ENCODE data around the gene PARN.

Gene PARN

GRCh38 chr16:14530046-14530445, 100.0 kb downstream of the PARN start:
- no peak overlapping the region for H3K4me3 ChIP-seq (replicated peaks; ENCODE audit: low read depth, low read length)
- no peak for TF ChIP-seq CTCF (IDR thresholded peaks at IDR 0.05; ENCODE audit: low read length, missing control alignments)
- DNase-seq (ENCODE audit: low read depth) = no peak

GRCh38 chr16:14529010-14529669, 100.9 kb downstream of the PARN start:
- H3K4me3 ChIP-seq (replicated peaks; ENCODE audit: low read depth, low read length) = no peak overlapping the region
- peak; percentile 72 for TF ChIP-seq CTCF (IDR thresholded peaks at IDR 0.05; ENCODE audit: low read length, missing control alignments)
- DNase-seq (ENCODE audit: low read depth) = peak; percentile 96

- DNase-seq (ENCODE audit: low read depth) = no peak
- no peak overlapping the region for H3K4me3 ChIP-seq (replicated peaks; ENCODE audit: low read depth, low read length)
- TF ChIP-seq CTCF (IDR thresholded peaks at IDR 0.05; ENCODE audit: low read length, missing control alignments) = no peak
These were observed 101.8 kb downstream of the PARN start for GRCh38 chr16:14528306-14528705.

GRCh38 chr16:14527411-14528044, 102.5 kb downstream of the PARN start:
- DNase-seq (ENCODE audit: low read depth) = peak; percentile 91
- H3K4me3 ChIP-seq (replicated peaks; ENCODE audit: low read depth, low read length) = no peak overlapping the region
- no peak for TF ChIP-seq CTCF (IDR thresholded peaks at IDR 0.05; ENCODE audit: low read length, missing control alignments)

- TF ChIP-seq CTCF (IDR thresholded peaks at IDR 0.05; ENCODE audit: low read length, missing control alignments) = no peak
- DNase-seq (ENCODE audit: low read depth) = no peak
- no peak overlapping the region for H3K4me3 ChIP-seq (replicated peaks; ENCODE audit: low read depth, low read length)
These were observed 104.5 kb downstream of the PARN start for GRCh38 chr16:14525596-14525995.

GRCh38 chr16:14524979-14525378, 105.1 kb downstream of the PARN start:
- no peak overlapping the region for H3K4me3 ChIP-seq (replicated peaks; ENCODE audit: low read depth, low read length)
- TF ChIP-seq CTCF (IDR thresholded peaks at IDR 0.05; ENCODE audit: low read length, missing control alignments) = no peak
- no peak for DNase-seq (ENCODE audit: low read depth)

GRCh38 chr16:14523632-14524031, 106.4 kb downstream of the PARN start:
- H3K4me3 ChIP-seq (replicated peaks; ENCODE audit: low read depth, low read length) = no peak overlapping the region
- TF ChIP-seq CTCF (IDR thresholded peaks at IDR 0.05; ENCODE audit: low read length, missing control alignments) = no peak
- no peak for DNase-seq (ENCODE audit: low read depth)
